GM19455 (cell line): ENCODE measurements around the gene ZNF581.

Experiments used
- ATAC-seq: cut with Tn5 transposase; IDR thresholded peaks from one replicate; pipeline ENCODE4 v1.9.1; 2021; ENCODE audit not compliant: unreplicated experiment

Gene ZNF581

DNA sequence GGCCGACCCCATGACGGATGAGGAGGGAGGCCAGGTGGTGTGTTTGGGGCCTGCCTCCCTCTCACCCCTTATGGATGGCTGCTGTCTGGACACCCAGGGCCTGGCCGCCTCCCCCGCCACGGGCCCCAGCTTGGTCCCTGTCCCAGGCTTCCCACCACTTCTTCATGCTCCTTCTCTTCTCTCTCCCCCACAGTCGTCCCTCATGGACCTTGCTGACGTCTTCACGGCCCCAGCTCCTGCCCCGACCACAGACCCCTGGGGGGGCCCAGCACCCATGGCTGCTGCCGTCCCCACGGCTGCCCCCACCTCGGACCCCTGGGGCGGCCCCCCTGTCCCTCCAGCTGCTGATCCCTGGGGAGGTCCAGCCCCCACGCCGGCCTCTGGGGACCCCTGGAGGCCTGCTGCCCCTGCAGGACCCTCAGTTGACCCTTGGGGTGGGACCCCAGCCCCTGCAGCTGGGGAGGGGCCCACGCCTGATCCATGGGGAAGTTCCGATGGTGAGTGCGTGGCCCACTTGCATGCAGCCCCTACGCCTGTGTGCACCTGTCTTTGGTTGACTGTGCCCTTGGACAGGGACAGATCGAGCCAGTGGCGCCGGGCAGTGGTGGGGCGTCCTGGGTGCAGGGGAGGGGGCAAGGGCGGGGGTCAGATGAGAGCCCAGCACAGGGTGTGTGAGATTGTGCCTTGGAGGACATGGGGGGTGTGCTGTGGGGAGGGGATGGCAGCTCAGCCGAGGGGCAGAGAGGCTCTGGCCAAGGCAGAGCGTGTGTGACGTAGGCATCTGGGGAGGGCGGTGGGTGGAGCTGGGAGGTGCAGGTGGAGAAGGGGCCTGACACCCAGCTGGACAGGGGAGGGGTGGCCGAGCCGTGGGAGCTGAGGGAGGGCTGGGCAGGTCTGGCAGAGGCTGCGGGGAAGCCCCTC is 48.4 kb downstream of the ZNF581 start:
- ATAC-seq = no peak

DNA sequence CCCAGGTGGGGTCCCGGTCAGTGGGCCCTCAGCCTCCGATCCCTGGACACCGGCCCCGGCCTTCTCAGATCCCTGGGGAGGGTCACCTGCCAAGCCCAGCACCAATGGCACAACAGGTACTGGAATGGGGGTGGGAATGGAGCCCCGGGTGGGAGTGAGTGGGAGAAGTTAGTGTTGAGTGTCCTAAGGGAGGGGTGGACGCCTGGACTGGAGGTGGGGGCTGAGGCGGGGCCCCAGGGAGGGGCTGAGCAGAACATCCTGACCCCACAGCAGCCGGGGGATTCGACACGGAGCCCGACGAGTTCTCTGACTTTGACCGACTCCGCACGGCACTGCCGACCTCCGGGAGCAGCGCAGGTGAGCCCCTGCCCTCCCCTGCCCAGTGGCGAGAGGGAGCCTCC is 49.2 kb downstream of the ZNF581 start:
- no peak for ATAC-seq

DNA sequence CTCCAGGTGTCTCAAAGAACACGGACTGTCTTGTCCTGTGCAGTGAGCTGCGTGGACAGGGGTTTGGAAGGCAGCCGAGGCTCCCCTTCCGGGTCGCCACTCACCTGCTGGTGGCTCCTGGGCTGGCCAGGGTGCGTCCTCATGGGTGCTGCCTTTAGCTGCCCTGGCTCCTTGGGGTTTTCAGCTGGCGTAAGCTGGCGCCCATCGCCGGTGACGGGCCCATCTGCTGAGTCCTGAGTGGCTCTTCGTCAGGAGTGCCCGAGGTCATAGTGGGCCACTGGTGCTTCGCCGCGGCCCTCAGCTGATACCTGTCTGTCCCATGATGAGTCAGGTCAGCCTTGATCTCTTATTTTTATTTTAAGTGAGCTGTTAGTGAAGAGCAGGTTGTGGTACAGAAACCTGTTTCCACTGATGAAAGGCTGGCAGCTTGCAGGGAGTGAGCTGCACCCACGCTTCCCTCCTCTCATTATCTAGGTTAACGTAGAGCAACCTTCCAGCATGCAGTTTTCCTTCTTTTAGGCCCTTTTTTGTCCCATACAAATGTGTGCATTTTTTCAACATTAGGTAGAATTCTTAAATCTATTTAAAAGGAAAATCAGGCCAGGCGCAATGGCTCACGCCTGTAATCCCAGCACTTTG is 50.0 kb downstream of the ZNF581 start:
- ATAC-seq = no peak

GRCh38 chr19:55694241-55694655 is 50.8 kb downstream of the ZNF581 start:
- ATAC-seq = no peak

- no peak for ATAC-seq
Measured at GRCh38 chr19:55694656-55695491, 51.4 kb downstream of the ZNF581 start.
